HCT116 (cell line): ENCODE data around the gene PEX1. TPM values are rescaled to one million over a fixed set of nuclear protein-coding genes. Genes with fewer than 3 reads are reported as not detected.
A peak's percentile ranks its signal among the peaks of the same experiment; 100 is the strongest.

Experiments
- ATAC-seq: fragments of 200-7000 bp; cut with Tn5 transposase; 2 replicates; pipeline ENCODE4 v1.9.1; 2020; ENCODE audit warnings: mild to moderate bottlenecking, moderate library complexity
- BruUV-seq: library from RNA; stranded (reverse); fragments of 400-500 nt; replicated peaks from 2 replicates; lab custom pipeline; 2021; lab: Mats Ljungman, UMichigan
- CTCF ChIA-PET: fragments of 300-600 bp; sonication (Branson Sonifier 250); formaldehyde crosslinking; loops from one replicate; lab custom pipeline; 2021; ENCODE audit warnings: antibody characterized with exemption; lab: Charles Lee
- POLR2A ChIA-PET: fragments of 300-600, 350-600 bp; sonication (Branson Sonifier 250); formaldehyde crosslinking; loops from one replicate; lab custom pipeline; 2021; ENCODE audit warnings: antibody characterized with exemption; lab: Charles Lee
- RAD21 ChIA-PET, 2 experiments: fragments of 300-600 bp; sonication (Branson Sonifier 250); formaldehyde crosslinking; loops; one replicate each; lab custom pipeline; 2023; ENCODE audit warnings: low total read pairs in 2 of 2; ENCODE audit not compliant: uncharacterized antibody in 2 of 2, unreplicated experiment in 2 of 2, low non-redundant PET in 1 of 2; lab: Charles Lee
- DNase-seq: peaks from one replicate; pipeline ENCODE4 v3.0.0-alpha.2; 2010; ENCODE audit warnings: low read depth, low spot score
- H2AFZ ChIP-seq: fragments of 200-600 bp; shearing (Covaris generic), sonication (generic); 2 replicates; pipeline ENCODE4 v1.6.1; 2017; ENCODE audit warnings: low read depth, mixed run types, mixed read lengths, antibody characterized with exemption, low read length; ENCODE audit not compliant: poor library complexity, severe bottlenecking
- H3K27ac ChIP-seq: 2 replicates; pipeline ENCODE4 v1.5.1; 2012; ENCODE audit warnings: low read depth, low read length
- H3K27me3 ChIP-seq: fragments of 200-600 bp; sonication (generic); 2 replicates; pipeline ENCODE4 v1.6.1; 2016; ENCODE audit warnings: mixed run types, low read length, mixed read lengths; ENCODE audit not compliant: insufficient read depth
- H3K36me3 ChIP-seq, 2 experiments: fragments of 200-500 bp in 1 of 2; fragments of 200-600 bp in 1 of 2; sonication (Bioruptor generic) in 1 of 2; sonication (generic) in 1 of 2; 2 replicates each; pipeline versions ENCODE4 v1.5.1 to v1.6.1; 2014 to 2016; ENCODE audit warnings: low read length in 2 of 2, inconsistent platforms in 1 of 2, mixed read lengths in 1 of 2, mixed run types in 1 of 2; ENCODE audit not compliant: insufficient read depth in 2 of 2, control insufficient read depth in 1 of 2
- H3K4me1 ChIP-seq, 2 experiments: fragments of 200-600 bp in 1 of 2; sonication (generic) in 1 of 2; 2 replicates each; pipeline versions ENCODE4 v1.5.1 to v1.6.1; 2012 to 2017; ENCODE audit warnings: low read length in 2 of 2, inconsistent platforms in 1 of 2, mild to moderate bottlenecking in 1 of 2, mixed read lengths in 1 of 2, mixed run types in 1 of 2, moderate library complexity in 1 of 2; ENCODE audit not compliant: insufficient read depth in 2 of 2, control insufficient read depth in 1 of 2
- H3K4me2 ChIP-seq: fragments of 200-600 bp; sonication (generic); 2 replicates; pipeline ENCODE4 v1.6.1; 2017; ENCODE audit warnings: mixed run types, low read length, mixed read lengths
- H3K4me3 ChIP-seq, 2 experiments: fragments of 200-600 bp in 1 of 2; sonication (generic) in 1 of 2; replicated peaks in 1 of 2; 2 replicates each; pipeline ENCODE4 v1.5.1; 2011 to 2016; ENCODE audit warnings: low read length in 2 of 2, control low read depth in 1 of 2, low read depth in 1 of 2, mild to moderate bottlenecking in 1 of 2, mixed read lengths in 1 of 2, mixed run types in 1 of 2
- H3K79me2 ChIP-seq: fragments of 200-600 bp; sonication (generic); 2 replicates; pipeline ENCODE4 v1.6.1; 2017; ENCODE audit warnings: mild to moderate bottlenecking, mixed run types, low read length, moderate library complexity, mixed read lengths; ENCODE audit not compliant: insufficient read depth
- H3K9ac ChIP-seq: fragments of 200-600 bp; sonication (generic); 2 replicates; pipeline ENCODE4 v1.6.1; 2016; ENCODE audit warnings: low read length, mixed read lengths
- H3K9me2 ChIP-seq: fragments of 200-600 bp; sonication (generic), shearing (Covaris generic); 2 replicates; pipeline ENCODE4 v1.6.1; 2017; ENCODE audit warnings: mixed run types, mild to moderate bottlenecking, moderate library complexity; ENCODE audit not compliant: insufficient read depth
- H3K9me3 ChIP-seq, 2 experiments: fragments of 200-500 bp in 1 of 2; fragments of 200-600 bp in 1 of 2; sonication (Bioruptor generic) in 1 of 2; sonication (generic) in 1 of 2; 2 replicates each; pipeline ENCODE4 v1.6.1; 2014 to 2017; ENCODE audit warnings: low read length in 2 of 2, mixed read lengths in 2 of 2, inconsistent platforms in 1 of 2, low read depth in 1 of 2, mild to moderate bottlenecking in 1 of 2, mixed run types in 1 of 2, moderate library complexity in 1 of 2; ENCODE audit not compliant: control insufficient read depth in 1 of 2, insufficient read depth in 1 of 2
- H4K20me1 ChIP-seq: fragments of 200-600 bp; sonication (generic), shearing (Covaris generic); 2 replicates; pipeline ENCODE4 v1.6.1; 2017; ENCODE audit warnings: mixed run types, mild to moderate bottlenecking, moderate library complexity; ENCODE audit not compliant: insufficient read depth
- CEBPB ChIP-seq: IDR thresholded peaks from 2 replicates; pipeline ENCODE4 v1.6.1; 2012; ENCODE audit warnings: low read depth
- EGR1 ChIP-seq: IDR thresholded peaks from 2 replicates; pipeline ENCODE4 v1.6.1; 2012; ENCODE audit warnings: low read depth
- ELF1 ChIP-seq: IDR thresholded peaks from 2 replicates; pipeline ENCODE4 v1.6.1; 2012; ENCODE audit warnings: low read depth, borderline replicate concordance
- EZH2phosphoT487 ChIP-seq: fragments of 200-600 bp; IDR thresholded peaks from 2 replicates; pipeline ENCODE4 v1.6.1; 2018; ENCODE audit warnings: antibody characterized with exemption, borderline replicate concordance
- FOSL1 ChIP-seq: IDR thresholded peaks from 2 replicates; pipeline ENCODE4 v1.6.1; 2012; ENCODE audit warnings: low read depth
- JUND ChIP-seq: IDR thresholded peaks from 2 replicates; pipeline ENCODE4 v1.6.1; 2012
- POLR2A ChIP-seq: IDR thresholded peaks from 2 replicates; pipeline ENCODE4 v1.7.0; 2011; ENCODE audit warnings: borderline replicate concordance; ENCODE audit not compliant: insufficient read depth, insufficient read length; ENCODE audit errors: extremely low read depth
- POLR2AphosphoS5 ChIP-seq: IDR thresholded peaks from 2 replicates; pipeline ENCODE4 v1.6.1; 2011; ENCODE audit warnings: mild to moderate bottlenecking, low read depth, low read length, moderate library complexity
- RAD21 ChIP-seq: IDR thresholded peaks from 2 replicates; pipeline ENCODE4 v1.6.1; 2012; ENCODE audit warnings: low read depth, mild to moderate bottlenecking
- SIN3A ChIP-seq: IDR thresholded peaks from 2 replicates; pipeline ENCODE4 v1.6.1; 2012; ENCODE audit warnings: low read depth
- SP1 ChIP-seq: IDR thresholded peaks from 2 replicates; pipeline ENCODE4 v1.6.1; 2012; ENCODE audit warnings: low read depth
- SRF ChIP-seq: IDR thresholded peaks from 2 replicates; pipeline ENCODE4 v1.6.1; 2012; ENCODE audit warnings: low read depth
- TCF7L2 ChIP-seq: IDR thresholded peaks from 2 replicates; pipeline ENCODE4 v1.7.0; 2011; ENCODE audit warnings: borderline replicate concordance, inconsistent platforms; ENCODE audit not compliant: insufficient read depth, insufficient read length; ENCODE audit errors: extremely low read depth
- YY1 ChIP-seq: IDR thresholded peaks from 2 replicates; pipeline ENCODE4 v1.6.1; 2011; ENCODE audit warnings: low read length, low read depth, moderate library complexity, mild to moderate bottlenecking; ENCODE audit not compliant: insufficient replicate concordance; ENCODE audit errors: extremely low read depth
- ZFX ChIP-seq: fragments of 450-650 bp; IDR thresholded peaks from 2 replicates; pipeline ENCODE4 v1.6.1; 2017
- ZNF274 ChIP-seq: fragments of 200-500 bp; sonication (Bioruptor generic); IDR thresholded peaks from 2 replicates; pipeline ENCODE4 v1.6.1; 2014; ENCODE audit warnings: mild to moderate bottlenecking, low read depth, low read length, inconsistent platforms
- intact Hi-C: fragments of 100-400 bp; cut with micrococcal nuclease; formaldehyde crosslinking; loops from 2 replicates; pipeline ENCODE4 v1.10.0; 2022
- total RNA-seq: library from RNA; stranded (reverse); gene quantifications from one replicate; pipeline ENCODE4 v1.2.1, GENCODE V29; 2021; ENCODE audit not compliant: unreplicated experiment
- TF ChIP-seq, protein P1 (sequence below): IDR thresholded peaks from 2 replicates; pipeline ENCODE4 v1.6.1; 2012; ENCODE audit warnings: low read depth
- TF ChIP-seq, protein P2 (sequence below): IDR thresholded peaks from 2 replicates; pipeline ENCODE4 v1.6.1; 2012
- TF ChIP-seq, protein P3 (sequence below): IDR thresholded peaks from 2 replicates; pipeline ENCODE4 v1.6.1; 2012
- TF ChIP-seq, protein P4 (sequence below), 3 experiments: fragments of 200-600 bp in 1 of 3; sonication (generic) in 1 of 3; IDR thresholded peaks in 2 of 3; conservative IDR thresholded peaks in 1 of 3; 2 replicates each; pipeline ENCODE4 v1.5.1; 2012 to 2017; ENCODE audit warnings: low read depth in 2 of 3, low read length in 2 of 3, antibody characterized with exemption in 1 of 3, borderline replicate concordance in 1 of 3, control low read depth in 1 of 3, mild to moderate bottlenecking in 1 of 3, mixed read lengths in 1 of 3, mixed run types in 1 of 3, moderate library complexity in 1 of 3; ENCODE audit not compliant: insufficient read depth in 1 of 3

Gene PEX1
- total RNA-seq, 1 experiment from 2014 or later = 13.1 TPM

DNA sequence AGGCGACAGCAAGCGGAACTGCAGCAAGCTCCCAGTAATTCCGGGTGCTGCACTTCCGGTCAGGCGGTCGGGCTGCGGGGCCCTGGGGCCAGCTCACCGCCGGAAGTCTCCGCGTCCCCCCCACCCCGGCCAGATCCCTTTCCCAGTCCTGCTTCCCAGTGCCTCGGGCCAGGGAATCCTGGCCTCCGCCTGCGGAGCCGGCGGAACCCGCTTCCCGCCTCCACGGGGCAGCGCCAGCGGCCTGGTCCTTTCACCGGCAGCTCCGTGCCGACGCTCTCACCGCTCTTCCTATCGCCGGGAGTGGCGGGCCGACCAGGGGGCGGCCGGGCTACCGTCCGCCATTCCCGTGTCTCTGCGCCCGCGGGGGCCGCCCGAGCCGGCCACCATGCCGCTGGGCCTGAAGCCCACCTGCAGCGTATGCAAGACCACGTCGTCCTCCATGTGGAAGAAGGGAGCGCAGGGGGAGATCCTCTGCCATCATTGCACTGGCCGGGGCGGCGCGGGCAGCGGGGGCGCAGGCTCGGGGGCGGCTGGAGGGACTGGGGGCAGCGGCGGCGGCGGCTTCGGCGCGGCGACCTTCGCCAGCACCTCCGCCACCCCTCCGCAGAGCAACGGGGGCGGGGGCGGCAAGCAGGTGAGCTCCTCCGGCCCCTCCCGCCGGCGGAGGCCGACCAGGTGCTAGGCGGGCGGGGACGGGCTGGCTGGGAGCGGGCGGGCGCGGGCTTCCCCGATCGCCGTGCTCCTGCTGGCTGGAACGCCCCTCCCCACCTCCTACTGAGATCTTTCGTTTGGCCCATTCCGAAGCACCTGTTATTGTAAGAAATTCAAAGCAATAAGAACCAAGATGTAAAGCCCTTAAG, 80.7 kb downstream of the PEX1 start, which contains the start of gene GATAD1:
GATAD1 (plus strand) TSS at position 138 of the 860 bp plus-strand sequence; CDS start at position 386, 248 bp downstream.
- intact Hi-C loops = loop anchor here (1.0 to 10.0 kb wide), 7 partner anchors 23 to 1363 kb away; partner anchors contain the start of genes ANKIB1, KRIT1, LRRD1 and MTERF1
- TF ChIP-seq FOSL1 = peak; percentile 35; the same call in 1 of the 2 replicates
- peak; percentile 70 for TF ChIP-seq YY1
- TF ChIP-seq, protein P1, sequence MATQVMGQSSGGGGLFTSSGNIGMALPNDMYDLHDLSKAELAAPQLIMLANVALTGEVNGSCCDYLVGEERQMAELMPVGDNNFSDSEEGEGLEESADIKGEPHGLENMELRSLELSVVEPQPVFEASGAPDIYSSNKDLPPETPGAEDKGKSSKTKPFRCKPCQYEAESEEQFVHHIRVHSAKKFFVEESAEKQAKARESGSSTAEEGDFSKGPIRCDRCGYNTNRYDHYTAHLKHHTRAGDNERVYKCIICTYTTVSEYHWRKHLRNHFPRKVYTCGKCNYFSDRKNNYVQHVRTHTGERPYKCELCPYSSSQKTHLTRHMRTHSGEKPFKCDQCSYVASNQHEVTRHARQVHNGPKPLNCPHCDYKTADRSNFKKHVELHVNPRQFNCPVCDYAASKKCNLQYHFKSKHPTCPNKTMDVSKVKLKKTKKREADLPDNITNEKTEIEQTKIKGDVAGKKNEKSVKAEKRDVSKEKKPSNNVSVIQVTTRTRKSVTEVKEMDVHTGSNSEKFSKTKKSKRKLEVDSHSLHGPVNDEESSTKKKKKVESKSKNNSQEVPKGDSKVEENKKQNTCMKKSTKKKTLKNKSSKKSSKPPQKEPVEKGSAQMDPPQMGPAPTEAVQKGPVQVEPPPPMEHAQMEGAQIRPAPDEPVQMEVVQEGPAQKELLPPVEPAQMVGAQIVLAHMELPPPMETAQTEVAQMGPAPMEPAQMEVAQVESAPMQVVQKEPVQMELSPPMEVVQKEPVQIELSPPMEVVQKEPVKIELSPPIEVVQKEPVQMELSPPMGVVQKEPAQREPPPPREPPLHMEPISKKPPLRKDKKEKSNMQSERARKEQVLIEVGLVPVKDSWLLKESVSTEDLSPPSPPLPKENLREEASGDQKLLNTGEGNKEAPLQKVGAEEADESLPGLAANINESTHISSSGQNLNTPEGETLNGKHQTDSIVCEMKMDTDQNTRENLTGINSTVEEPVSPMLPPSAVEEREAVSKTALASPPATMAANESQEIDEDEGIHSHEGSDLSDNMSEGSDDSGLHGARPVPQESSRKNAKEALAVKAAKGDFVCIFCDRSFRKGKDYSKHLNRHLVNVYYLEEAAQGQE = no peak
- peak; percentile 86 for TF ChIP-seq ELF1
- TF ChIP-seq EZH2phosphoT487 = no peak
- TF ChIP-seq, protein P2, sequence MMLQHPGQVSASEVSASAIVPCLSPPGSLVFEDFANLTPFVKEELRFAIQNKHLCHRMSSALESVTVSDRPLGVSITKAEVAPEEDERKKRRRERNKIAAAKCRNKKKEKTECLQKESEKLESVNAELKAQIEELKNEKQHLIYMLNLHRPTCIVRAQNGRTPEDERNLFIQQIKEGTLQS = no peak
- peak; percentile 94 for TF ChIP-seq POLR2AphosphoS5
- TF ChIP-seq POLR2A = peak; percentile 43
- TF ChIP-seq, protein P3, sequence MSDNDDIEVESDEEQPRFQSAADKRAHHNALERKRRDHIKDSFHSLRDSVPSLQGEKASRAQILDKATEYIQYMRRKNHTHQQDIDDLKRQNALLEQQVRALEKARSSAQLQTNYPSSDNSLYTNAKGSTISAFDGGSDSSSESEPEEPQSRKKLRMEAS = peak; percentile 68
- TF ChIP-seq RAD21 = no peak
- TF ChIP-seq ZNF274 = no peak
- no peak for TF ChIP-seq JUND
- TF ChIP-seq SP1 = no peak
- peak; percentile 91 for TF ChIP-seq ZFX
- TF ChIP-seq TCF7L2 = no peak
- TF ChIP-seq, protein P4, sequence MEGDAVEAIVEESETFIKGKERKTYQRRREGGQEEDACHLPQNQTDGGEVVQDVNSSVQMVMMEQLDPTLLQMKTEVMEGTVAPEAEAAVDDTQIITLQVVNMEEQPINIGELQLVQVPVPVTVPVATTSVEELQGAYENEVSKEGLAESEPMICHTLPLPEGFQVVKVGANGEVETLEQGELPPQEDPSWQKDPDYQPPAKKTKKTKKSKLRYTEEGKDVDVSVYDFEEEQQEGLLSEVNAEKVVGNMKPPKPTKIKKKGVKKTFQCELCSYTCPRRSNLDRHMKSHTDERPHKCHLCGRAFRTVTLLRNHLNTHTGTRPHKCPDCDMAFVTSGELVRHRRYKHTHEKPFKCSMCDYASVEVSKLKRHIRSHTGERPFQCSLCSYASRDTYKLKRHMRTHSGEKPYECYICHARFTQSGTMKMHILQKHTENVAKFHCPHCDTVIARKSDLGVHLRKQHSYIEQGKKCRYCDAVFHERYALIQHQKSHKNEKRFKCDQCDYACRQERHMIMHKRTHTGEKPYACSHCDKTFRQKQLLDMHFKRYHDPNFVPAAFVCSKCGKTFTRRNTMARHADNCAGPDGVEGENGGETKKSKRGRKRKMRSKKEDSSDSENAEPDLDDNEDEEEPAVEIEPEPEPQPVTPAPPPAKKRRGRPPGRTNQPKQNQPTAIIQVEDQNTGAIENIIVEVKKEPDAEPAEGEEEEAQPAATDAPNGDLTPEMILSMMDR (IDR thresholded peaks at IDR 0.05 in 2 of 3, conservative IDR thresholded peaks at IDR 0.05 in 1 of 3; ENCODE audit: borderline replicate concordance in 1 of 3, insufficient read depth in 1 of 3, low read depth in 2 of 3, low read length in 2 of 3) = peak in 1 of 3 experiments; percentile 89; a peak in 1 of 6 replicates
- TF ChIP-seq SIN3A = no peak; the same call in 1 of the 2 replicates
- 0 out of 2 replicates have a peak, but pooled peaks have one; percentile 2 for TF ChIP-seq EGR1
- TF ChIP-seq CEBPB = no peak
- no peak; the same call in 1 of the 2 replicates for TF ChIP-seq SRF

More for the DNA sequence above, 80.7 kb downstream of the PEX1 start, which contains the start of gene GATAD1:
- Histone ChIP-seq H3K27ac (peak within 1 kb of the TSS; percentile 87), H3K4me3 (peak within 1 kb of the TSS; percentile 72 to 87), H2AFZ (peak within 1 kb of the TSS; percentile 83), H3K36me3 (peaks cover 20 to 27% of the 10 kb centered on the region in 2 experiments), H3K4me2 (peak within 1 kb of the TSS; percentile 89), H3K4me1 (peaks cover 4 to 10% of the 10 kb centered on the region in 2 experiments; a peak in 3 of 4 replicates), H3K9ac (peak within 1 kb of the TSS; percentile 94), H4K20me1 (no peaks in the 10 kb centered on the region), H3K79me2 (peaks cover 33% of the 10 kb centered on the region), H3K27me3 (no peaks in the 10 kb centered on the region), H3K9me2 (no peaks in the 10 kb centered on the region), H3K9me3 (no peaks in the 10 kb centered on the region)
- ATAC-seq (peak; percentile 89), DNase-seq (peak; percentile 88)
- ChIA-PET POLR2A (interaction anchor here (0.5 to 1.3 kb wide), 4 partner anchors 10 to 566 kb away, joined by 3 to 6 read pairs (median 3); no protein-coding TSS in a partner anchor), RAD21 (interaction anchor here (0.9 to 1.3 kb wide), 2 partner anchors 567 to 580 kb away, joined by 3 to 4 read pairs; no protein-coding TSS in a partner anchor), CTCF (interaction anchor here (0.6 to 3.2 kb wide), 23 partner anchors 10 to 1992 kb away, joined by 3 to 24 read pairs (median 4); partner anchors contain the start of genes ANKIB1, KRIT1, MTERF1 and RBM48)
- no TSS peak for BruUV-seq
